ES-I3 (cell line): ENCODE results near the gene ZNF892.
"Not testable (repeated sequence)": the region's sequence is repeated elsewhere in the genome, so short reads cannot be mapped to it uniquely, and the experiment has no call there.

Experiments
- H3K36me3 ChIP-seq: 2 replicates; pipeline ENCODE4 v1.6.1; 2013; ENCODE audit warnings: mild to moderate bottlenecking, low read length, control low read depth, moderate library complexity; ENCODE audit not compliant: insufficient read depth
- H3K4me1 ChIP-seq: 2 replicates; pipeline ENCODE4 v1.6.1; 2013; ENCODE audit warnings: mild to moderate bottlenecking, control low read depth, low read length; ENCODE audit not compliant: insufficient read depth
- H3K9ac ChIP-seq: 2 replicates; pipeline ENCODE4 v1.6.1; 2013; ENCODE audit warnings: low read depth, mild to moderate bottlenecking, low read length, moderate library complexity
- H3K9me3 ChIP-seq: 2 replicates; pipeline ENCODE4 v1.6.1; 2013; ENCODE audit warnings: mild to moderate bottlenecking, low read length, moderate library complexity; ENCODE audit not compliant: control insufficient read depth, insufficient read depth

The ZNF892 gene

DNA sequence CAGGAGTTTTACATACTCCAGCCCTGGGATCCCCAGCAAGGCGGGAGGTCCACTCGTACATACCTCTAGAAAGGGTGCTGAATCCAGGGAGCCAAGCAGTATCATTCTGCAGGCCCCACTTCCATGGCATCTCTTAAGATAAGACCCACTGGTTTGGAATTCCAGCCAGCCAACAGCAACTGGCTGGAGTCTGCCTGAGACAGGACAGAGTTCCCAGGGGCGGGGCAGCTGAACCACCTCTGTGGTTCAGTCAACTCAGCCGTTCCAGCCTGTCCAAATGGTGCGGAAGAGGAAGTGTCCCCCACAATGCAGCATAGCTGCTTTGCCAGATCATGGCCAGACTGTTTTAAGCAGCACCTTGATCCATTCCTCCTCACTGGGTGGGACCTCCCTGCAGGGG is 33.2 kb downstream of the ZNF892 start:
- no peaks in the 10 kb centered on the region for H3K36me3 ChIP-seq
- H3K4me1 ChIP-seq, result no peaks in the 10 kb centered on the region
- no peaks in the 10 kb centered on the region; the same call in 1 of the 2 replicates for H3K9me3 ChIP-seq
- H3K9ac ChIP-seq, result no peak overlapping the region

DNA sequence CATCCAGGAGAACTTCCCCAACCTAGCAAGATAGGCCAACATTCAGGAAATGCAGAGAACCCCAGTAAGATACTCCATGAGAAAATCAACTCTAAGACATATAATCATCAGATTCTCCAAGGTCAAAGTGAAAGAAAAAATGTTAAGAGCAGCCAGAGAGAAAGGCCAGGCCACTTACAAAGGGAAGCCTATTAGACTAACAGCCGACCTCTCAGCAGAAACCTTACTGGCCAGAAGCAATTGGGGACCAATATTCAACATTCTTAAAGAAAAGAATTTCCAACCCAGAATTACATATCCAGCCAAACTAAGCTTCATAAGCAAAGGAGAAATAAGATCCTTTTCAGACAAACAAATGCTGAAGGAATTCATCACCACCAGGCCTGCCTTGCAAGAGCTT is 34.8 kb downstream of the ZNF892 start:
- H3K9me3 ChIP-seq, H3K9ac ChIP-seq, H3K4me1 ChIP-seq, H3K36me3 ChIP-seq: not testable (repeated sequence)
